ENCODE data around the gene TMEM143.

DNA sequence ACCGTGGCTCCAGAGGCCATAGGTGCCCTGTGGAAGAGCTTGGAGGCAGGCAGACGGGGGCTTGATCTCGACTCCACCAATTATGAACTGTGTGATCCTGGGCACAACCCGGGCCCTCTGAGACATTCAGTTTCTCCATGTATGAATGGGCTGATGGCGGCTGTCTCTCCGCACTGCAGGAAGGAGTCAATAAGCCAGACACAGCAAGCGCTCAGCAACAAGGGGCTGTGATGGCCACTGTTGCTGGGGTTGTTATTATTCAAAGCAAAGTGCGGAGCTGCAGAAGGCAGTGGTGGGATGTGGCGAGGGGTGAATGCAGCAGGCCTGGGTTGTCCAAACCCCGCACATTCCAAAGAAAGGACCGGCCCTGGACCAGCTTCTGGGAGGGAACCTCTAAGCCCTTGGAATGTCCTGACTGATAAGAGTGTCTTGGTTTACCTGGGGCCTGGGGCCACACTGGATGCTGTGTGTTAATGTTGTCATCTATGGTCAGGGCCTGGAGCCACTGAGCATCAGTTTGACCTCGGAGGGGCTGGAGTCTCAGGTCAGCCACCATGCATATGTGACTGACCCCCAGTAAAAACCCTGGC is 8.3 kb downstream of the TMEM143 start:
- TF ChIP-seq POLR2AphosphoS5 (IDR thresholded peaks at IDR 0.05; ENCODE audit: insufficient read depth, low read depth, low read length) = no peak
- TF ChIP-seq, protein P1, sequence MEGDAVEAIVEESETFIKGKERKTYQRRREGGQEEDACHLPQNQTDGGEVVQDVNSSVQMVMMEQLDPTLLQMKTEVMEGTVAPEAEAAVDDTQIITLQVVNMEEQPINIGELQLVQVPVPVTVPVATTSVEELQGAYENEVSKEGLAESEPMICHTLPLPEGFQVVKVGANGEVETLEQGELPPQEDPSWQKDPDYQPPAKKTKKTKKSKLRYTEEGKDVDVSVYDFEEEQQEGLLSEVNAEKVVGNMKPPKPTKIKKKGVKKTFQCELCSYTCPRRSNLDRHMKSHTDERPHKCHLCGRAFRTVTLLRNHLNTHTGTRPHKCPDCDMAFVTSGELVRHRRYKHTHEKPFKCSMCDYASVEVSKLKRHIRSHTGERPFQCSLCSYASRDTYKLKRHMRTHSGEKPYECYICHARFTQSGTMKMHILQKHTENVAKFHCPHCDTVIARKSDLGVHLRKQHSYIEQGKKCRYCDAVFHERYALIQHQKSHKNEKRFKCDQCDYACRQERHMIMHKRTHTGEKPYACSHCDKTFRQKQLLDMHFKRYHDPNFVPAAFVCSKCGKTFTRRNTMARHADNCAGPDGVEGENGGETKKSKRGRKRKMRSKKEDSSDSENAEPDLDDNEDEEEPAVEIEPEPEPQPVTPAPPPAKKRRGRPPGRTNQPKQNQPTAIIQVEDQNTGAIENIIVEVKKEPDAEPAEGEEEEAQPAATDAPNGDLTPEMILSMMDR (IDR thresholded peaks at IDR 0.05; ENCODE audit: extremely low read depth in 1 of 2, insufficient read depth in 1 of 2, low read depth in 1 of 2, low read length in 2 of 2) = no peak
- no peak for TF ChIP-seq POLR2A (IDR thresholded peaks at IDR 0.05; ENCODE audit: low read depth, low read length)
- TF ChIP-seq FOS (IDR thresholded peaks at IDR 0.05; ENCODE audit: borderline replicate concordance, insufficient read depth, low read length) = no peak
